HEK293 (cell line): ENCODE measurements around the gene DYNC2I2.

Experiments
- HOXC10 ChIP-seq: sonication (generic); formaldehyde crosslinking; IDR thresholded peaks from 2 replicates; pipeline ENCODE4 v1.8.1; 2023; ENCODE audit warnings: mild to moderate bottlenecking, missing genetic modification reagents
- REPIN1 ChIP-seq: fragments of 450-650 bp; formaldehyde crosslinking; IDR thresholded peaks from 2 replicates; pipeline ENCODE4 v1.5.1; 2017; ENCODE audit warnings: missing biosample characterization, missing genetic modification characterization, low read depth
- SCRT1 ChIP-seq: fragments of 450-650 bp; formaldehyde crosslinking; IDR thresholded peaks from 2 replicates; pipeline ENCODE4 v1.5.1; 2016; ENCODE audit warnings: missing biosample characterization, missing genetic modification characterization, borderline replicate concordance
- TRIM28 ChIP-seq: IDR thresholded peaks from 2 replicates; pipeline ENCODE4 v1.6.1; 2011; ENCODE audit warnings: low read length, control low read depth, borderline replicate concordance
- ZFP69B ChIP-seq: fragments of 450-650 bp; formaldehyde crosslinking; IDR thresholded peaks from 2 replicates; pipeline ENCODE4 v1.5.1; 2016; ENCODE audit warnings: missing biosample characterization, missing genetic modification characterization
- ZNF157 ChIP-seq: fragments of 450-650 bp; formaldehyde crosslinking; IDR thresholded peaks from 2 replicates; pipeline ENCODE4 v1.5.1; 2016; ENCODE audit warnings: missing biosample characterization, missing genetic modification characterization
- ZNF174 ChIP-seq: fragments of 450-650 bp; formaldehyde crosslinking; IDR thresholded peaks from 2 replicates; pipeline ENCODE4 v1.5.0; 2017; ENCODE audit warnings: missing biosample characterization, mild to moderate bottlenecking, missing genetic modification characterization
- ZNF175 ChIP-seq: fragments of 450-650 bp; formaldehyde crosslinking; IDR thresholded peaks from 2 replicates; pipeline ENCODE4 v1.5.1; 2016; ENCODE audit warnings: missing biosample characterization, missing genetic modification characterization
- ZNF274 ChIP-seq, 2 experiments: fragments of 200-500 bp in 1 of 2; fragments of 450-650 bp in 1 of 2; sonication (Bioruptor generic) in 1 of 2; formaldehyde crosslinking in 1 of 2; IDR thresholded peaks; 2 replicates each; pipeline versions ENCODE4 v1.5.1 to v1.6.1; 2014 to 2016; ENCODE audit warnings: borderline replicate concordance in 1 of 2, inconsistent platforms in 1 of 2, low read length in 1 of 2, missing biosample characterization in 1 of 2, missing genetic modification characterization in 1 of 2
- ZNF324 ChIP-seq: fragments of 450-650 bp; formaldehyde crosslinking; IDR thresholded peaks from 2 replicates; pipeline ENCODE4 v1.5.1; 2016; ENCODE audit warnings: missing biosample characterization, missing genetic modification characterization
- ZNF747 ChIP-seq: fragments of 450-650 bp; formaldehyde crosslinking; IDR thresholded peaks from 2 replicates; pipeline ENCODE4 v1.5.1; 2016; ENCODE audit warnings: missing biosample characterization, missing genetic modification characterization
- TF ChIP-seq, protein P1 (sequence below): fragments of 450-650 bp; formaldehyde crosslinking; IDR thresholded peaks from 2 replicates; pipeline ENCODE4 v1.5.1; 2016; ENCODE audit warnings: missing biosample characterization, missing genetic modification characterization
- TF ChIP-seq, protein P2 (sequence below): fragments of 450-650 bp; formaldehyde crosslinking; IDR thresholded peaks from 2 replicates; pipeline ENCODE4 v1.5.1; 2016; ENCODE audit warnings: missing biosample characterization, missing genetic modification characterization
- TF ChIP-seq, protein P3 (sequence below): fragments of 450-650 bp; IDR thresholded peaks from 2 replicates; pipeline ENCODE4 v1.5.1; 2018; ENCODE audit warnings: missing biosample characterization, missing genetic modification characterization

DNA sequence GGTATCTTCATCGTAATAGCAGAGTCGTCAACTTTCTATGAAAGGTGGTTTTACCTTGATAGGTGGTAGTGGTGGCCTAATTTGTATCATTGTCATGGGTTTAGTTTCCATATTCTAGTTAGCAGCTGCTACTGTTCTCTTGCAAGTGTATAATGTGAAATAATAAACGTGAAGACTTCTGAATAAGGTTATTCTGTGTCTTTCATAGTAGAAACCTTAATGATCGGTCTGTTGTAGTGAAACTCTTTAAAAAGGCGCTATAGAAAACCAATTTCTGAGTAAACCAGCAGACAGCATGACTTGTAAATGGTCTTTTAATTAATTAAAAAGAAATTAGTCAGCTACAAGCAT lies 34.0 kb upstream of the DYNC2I2 start:
- TF ChIP-seq, protein P1, sequence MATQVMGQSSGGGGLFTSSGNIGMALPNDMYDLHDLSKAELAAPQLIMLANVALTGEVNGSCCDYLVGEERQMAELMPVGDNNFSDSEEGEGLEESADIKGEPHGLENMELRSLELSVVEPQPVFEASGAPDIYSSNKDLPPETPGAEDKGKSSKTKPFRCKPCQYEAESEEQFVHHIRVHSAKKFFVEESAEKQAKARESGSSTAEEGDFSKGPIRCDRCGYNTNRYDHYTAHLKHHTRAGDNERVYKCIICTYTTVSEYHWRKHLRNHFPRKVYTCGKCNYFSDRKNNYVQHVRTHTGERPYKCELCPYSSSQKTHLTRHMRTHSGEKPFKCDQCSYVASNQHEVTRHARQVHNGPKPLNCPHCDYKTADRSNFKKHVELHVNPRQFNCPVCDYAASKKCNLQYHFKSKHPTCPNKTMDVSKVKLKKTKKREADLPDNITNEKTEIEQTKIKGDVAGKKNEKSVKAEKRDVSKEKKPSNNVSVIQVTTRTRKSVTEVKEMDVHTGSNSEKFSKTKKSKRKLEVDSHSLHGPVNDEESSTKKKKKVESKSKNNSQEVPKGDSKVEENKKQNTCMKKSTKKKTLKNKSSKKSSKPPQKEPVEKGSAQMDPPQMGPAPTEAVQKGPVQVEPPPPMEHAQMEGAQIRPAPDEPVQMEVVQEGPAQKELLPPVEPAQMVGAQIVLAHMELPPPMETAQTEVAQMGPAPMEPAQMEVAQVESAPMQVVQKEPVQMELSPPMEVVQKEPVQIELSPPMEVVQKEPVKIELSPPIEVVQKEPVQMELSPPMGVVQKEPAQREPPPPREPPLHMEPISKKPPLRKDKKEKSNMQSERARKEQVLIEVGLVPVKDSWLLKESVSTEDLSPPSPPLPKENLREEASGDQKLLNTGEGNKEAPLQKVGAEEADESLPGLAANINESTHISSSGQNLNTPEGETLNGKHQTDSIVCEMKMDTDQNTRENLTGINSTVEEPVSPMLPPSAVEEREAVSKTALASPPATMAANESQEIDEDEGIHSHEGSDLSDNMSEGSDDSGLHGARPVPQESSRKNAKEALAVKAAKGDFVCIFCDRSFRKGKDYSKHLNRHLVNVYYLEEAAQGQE (tag by site-specific recombination) = no peak
- TF ChIP-seq ZFP69B (tag by site-specific recombination) (no peak), ZNF324 (no peak), ZNF174 (no peak), ZNF175 (tag by site-specific recombination) (no peak), ZNF747 (tag by site-specific recombination) (no peak), TRIM28 (no peak), REPIN1 (no peak), ZNF157 (no peak), HOXC10 (CRISPR knock-in tag) (no peak), ZNF274 (IDR thresholded peaks at IDR 0.05; ENCODE audit: low read length) (no peak), ZNF274 (tag by site-specific recombination; IDR thresholded peaks at IDR 0.05; ENCODE audit: borderline replicate concordance) (no peak), SCRT1 (tag by site-specific recombination) (no peak)
- TF ChIP-seq, protein P2, sequence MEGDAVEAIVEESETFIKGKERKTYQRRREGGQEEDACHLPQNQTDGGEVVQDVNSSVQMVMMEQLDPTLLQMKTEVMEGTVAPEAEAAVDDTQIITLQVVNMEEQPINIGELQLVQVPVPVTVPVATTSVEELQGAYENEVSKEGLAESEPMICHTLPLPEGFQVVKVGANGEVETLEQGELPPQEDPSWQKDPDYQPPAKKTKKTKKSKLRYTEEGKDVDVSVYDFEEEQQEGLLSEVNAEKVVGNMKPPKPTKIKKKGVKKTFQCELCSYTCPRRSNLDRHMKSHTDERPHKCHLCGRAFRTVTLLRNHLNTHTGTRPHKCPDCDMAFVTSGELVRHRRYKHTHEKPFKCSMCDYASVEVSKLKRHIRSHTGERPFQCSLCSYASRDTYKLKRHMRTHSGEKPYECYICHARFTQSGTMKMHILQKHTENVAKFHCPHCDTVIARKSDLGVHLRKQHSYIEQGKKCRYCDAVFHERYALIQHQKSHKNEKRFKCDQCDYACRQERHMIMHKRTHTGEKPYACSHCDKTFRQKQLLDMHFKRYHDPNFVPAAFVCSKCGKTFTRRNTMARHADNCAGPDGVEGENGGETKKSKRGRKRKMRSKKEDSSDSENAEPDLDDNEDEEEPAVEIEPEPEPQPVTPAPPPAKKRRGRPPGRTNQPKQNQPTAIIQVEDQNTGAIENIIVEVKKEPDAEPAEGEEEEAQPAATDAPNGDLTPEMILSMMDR (tag by site-specific recombination) = no peak
- TF ChIP-seq, protein P3, sequence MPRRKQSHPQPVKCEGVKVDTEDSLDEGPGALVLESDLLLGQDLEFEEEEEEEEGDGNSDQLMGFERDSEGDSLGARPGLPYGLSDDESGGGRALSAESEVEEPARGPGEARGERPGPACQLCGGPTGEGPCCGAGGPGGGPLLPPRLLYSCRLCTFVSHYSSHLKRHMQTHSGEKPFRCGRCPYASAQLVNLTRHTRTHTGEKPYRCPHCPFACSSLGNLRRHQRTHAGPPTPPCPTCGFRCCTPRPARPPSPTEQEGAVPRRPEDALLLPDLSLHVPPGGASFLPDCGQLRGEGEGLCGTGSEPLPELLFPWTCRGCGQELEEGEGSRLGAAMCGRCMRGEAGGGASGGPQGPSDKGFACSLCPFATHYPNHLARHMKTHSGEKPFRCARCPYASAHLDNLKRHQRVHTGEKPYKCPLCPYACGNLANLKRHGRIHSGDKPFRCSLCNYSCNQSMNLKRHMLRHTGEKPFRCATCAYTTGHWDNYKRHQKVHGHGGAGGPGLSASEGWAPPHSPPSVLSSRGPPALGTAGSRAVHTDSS (tag by site-specific recombination) = no peak
